Measurements from ENCODE around the gene IGSF21. TPM values are rescaled to one million over a fixed set of nuclear protein-coding genes. Genes with fewer than 3 reads are reported as not detected.
"Not testable (repeated sequence)": the region's sequence is repeated elsewhere in the genome, so short reads cannot be mapped to it uniquely, and the experiment has no call there.

Gene IGSF21
- total RNA-seq, 2 donors from 2014 or later = 4.6 to 8.5 TPM

DNA sequence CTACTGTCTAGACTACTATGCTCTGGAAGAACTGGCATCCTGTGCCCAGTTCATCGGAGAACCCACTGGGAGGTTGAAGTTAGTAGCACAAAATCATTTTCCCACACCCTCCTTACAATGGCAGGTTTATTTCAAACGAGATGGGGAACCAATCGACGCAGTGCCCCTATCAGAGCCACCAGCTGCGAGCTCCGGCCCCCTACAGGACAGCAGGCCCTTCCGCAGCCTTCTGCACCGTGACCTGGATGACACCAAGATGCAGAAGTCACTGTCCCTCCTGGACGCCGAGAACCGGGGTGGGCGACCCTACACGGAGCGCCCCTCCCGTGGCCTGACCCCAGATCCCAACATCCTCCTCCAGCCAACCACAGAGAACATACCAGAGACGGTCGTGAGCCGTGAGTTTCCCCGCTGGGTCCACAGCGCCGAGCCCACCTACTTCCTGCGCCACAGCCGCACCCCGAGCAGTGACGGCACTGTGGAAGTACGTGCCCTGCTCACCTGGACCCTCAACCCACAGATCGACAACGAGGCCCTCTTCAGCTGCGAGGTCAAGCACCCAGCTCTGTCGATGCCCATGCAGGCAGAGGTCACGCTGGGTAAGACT is 257.6 kb downstream of the IGSF21 start:
- no peak overlapping the region for H3K27ac ChIP-seq
- DNase-seq (ENCODE audit: low spot score) = no peak
- WGBS = 87% methylated on average over 31 of the region's 31 CpGs
- H3K36me3 ChIP-seq = no peaks in the 10 kb centered on the region
- no peak overlapping the region for H3K4me3 ChIP-seq
- TF ChIP-seq, protein P1, sequence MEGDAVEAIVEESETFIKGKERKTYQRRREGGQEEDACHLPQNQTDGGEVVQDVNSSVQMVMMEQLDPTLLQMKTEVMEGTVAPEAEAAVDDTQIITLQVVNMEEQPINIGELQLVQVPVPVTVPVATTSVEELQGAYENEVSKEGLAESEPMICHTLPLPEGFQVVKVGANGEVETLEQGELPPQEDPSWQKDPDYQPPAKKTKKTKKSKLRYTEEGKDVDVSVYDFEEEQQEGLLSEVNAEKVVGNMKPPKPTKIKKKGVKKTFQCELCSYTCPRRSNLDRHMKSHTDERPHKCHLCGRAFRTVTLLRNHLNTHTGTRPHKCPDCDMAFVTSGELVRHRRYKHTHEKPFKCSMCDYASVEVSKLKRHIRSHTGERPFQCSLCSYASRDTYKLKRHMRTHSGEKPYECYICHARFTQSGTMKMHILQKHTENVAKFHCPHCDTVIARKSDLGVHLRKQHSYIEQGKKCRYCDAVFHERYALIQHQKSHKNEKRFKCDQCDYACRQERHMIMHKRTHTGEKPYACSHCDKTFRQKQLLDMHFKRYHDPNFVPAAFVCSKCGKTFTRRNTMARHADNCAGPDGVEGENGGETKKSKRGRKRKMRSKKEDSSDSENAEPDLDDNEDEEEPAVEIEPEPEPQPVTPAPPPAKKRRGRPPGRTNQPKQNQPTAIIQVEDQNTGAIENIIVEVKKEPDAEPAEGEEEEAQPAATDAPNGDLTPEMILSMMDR (IDR thresholded peaks at IDR 0.05) = no peak
- TF ChIP-seq POLR2A (IDR thresholded peaks at IDR 0.05) (no peak), POLR2AphosphoS5 (IDR thresholded peaks at IDR 0.05) (no peak)
- no peaks in the 10 kb centered on the region for H3K9me3 ChIP-seq
- peaks cover 12% of the 10 kb centered on the region for H3K27me3 ChIP-seq (replicated peaks; ENCODE audit: insufficient read depth)
- H3K4me1 ChIP-seq (replicated peaks) = no peaks in the 10 kb centered on the region
- intact Hi-C loops (cut with DNase I) = no loop called here

GRCh38 chr1:18372505-18372904 is 264.9 kb downstream of the IGSF21 start:
- DNase-seq (ENCODE audit: low spot score); intact Hi-C loops (cut with DNase I); H3K27ac ChIP-seq; H3K27me3 ChIP-seq (replicated peaks; ENCODE audit: insufficient read depth); H3K9me3 ChIP-seq; H3K36me3 ChIP-seq; H3K4me3 ChIP-seq; H3K4me1 ChIP-seq (replicated peaks): not testable (repeated sequence)

DNA sequence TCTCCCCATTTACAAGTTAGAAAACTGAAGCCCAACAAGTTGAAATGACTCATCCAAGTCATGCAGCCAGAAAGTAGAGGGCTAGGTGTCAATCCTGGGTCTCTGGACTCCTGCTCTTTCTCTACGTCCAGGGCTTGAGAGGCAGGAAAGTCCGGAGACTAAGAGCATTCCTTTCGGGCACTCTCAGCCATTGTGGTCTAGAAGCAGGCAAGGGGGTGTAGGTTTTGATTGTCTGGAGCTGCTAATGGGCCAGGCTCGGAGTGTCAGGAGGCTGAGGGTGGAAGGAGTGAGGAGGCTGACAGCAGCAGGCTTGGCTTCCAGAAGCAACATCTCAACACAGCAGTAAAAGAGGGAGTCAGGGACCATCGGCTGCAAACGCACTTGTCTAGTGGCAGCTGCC is 265.6 kb downstream of the IGSF21 start:
- H3K4me1 ChIP-seq (replicated peaks) = no peaks in the 10 kb centered on the region
- H3K9me3 ChIP-seq = no peaks in the 10 kb centered on the region
- H3K4me3 ChIP-seq = no peak overlapping the region
- no peak for DNase-seq (ENCODE audit: low spot score)
- TF ChIP-seq POLR2AphosphoS5 (IDR thresholded peaks at IDR 0.05) = no peak
- TF ChIP-seq, protein P1 (IDR thresholded peaks at IDR 0.05) = no peak
- no peak for TF ChIP-seq POLR2A (IDR thresholded peaks at IDR 0.05)
- no peaks in the 10 kb centered on the region for H3K36me3 ChIP-seq
- 72% methylated on average over 6 of the region's 6 CpGs for WGBS
- H3K27me3 ChIP-seq (replicated peaks; ENCODE audit: insufficient read depth) = no peaks in the 10 kb centered on the region
- no peak overlapping the region for H3K27ac ChIP-seq
- intact Hi-C loops (cut with DNase I) = no loop called here

GRCh38 chr1:18373882-18374493 is 266.4 kb downstream of the IGSF21 start:
- Histone ChIP-seq H3K27ac (no peak overlapping the region), H3K4me3 (no peak overlapping the region), H3K4me1 (replicated peaks) (no peaks in the 10 kb centered on the region), H3K27me3 (replicated peaks; ENCODE audit: insufficient read depth) (no peaks in the 10 kb centered on the region), H3K9me3 (no peaks in the 10 kb centered on the region), H3K36me3 (no peaks in the 10 kb centered on the region)
- no peak for DNase-seq (ENCODE audit: low spot score)
- WGBS = 56% methylated on average over 14 of the region's 14 CpGs
- TF ChIP-seq POLR2AphosphoS5 (IDR thresholded peaks at IDR 0.05) = no peak
- TF ChIP-seq POLR2A (IDR thresholded peaks at IDR 0.05) = no peak
- TF ChIP-seq, protein P1 (IDR thresholded peaks at IDR 0.05) = peak in 2 of 4 experiments; percentile 10 to 22
- intact Hi-C loops (cut with DNase I) = no loop called here

- TF ChIP-seq POLR2AphosphoS5 (IDR thresholded peaks at IDR 0.05) (no peak), POLR2A (IDR thresholded peaks at IDR 0.05) (no peak)
- TF ChIP-seq, protein P1 (IDR thresholded peaks at IDR 0.05) = no peak
- Histone ChIP-seq H3K4me3 (no peak overlapping the region), H3K27ac (no peak overlapping the region), H3K27me3 (replicated peaks; ENCODE audit: insufficient read depth) (no peaks in the 10 kb centered on the region), H3K36me3 (no peaks in the 10 kb centered on the region), H3K4me1 (replicated peaks) (no peaks in the 10 kb centered on the region), H3K9me3 (no peaks in the 10 kb centered on the region)
- WGBS = 88% methylated on average over 24 of the region's 24 CpGs
- DNase-seq (ENCODE audit: low spot score) = no peak
- intact Hi-C loops (cut with DNase I) = no loop called here
Observed at GRCh38 chr1:18376661-18377060, 269.1 kb downstream of the IGSF21 start.

Data from prostate gland (tissue), 2 donors.